NCI-H2171 treated with DMSO at 0.1 percent for 48 hours (cell line): ENCODE results near the gene DHDDS.

ENCODE experiments used
- DNase-seq: peaks from one replicate; lab custom pipeline; 2025; lab: John Stamatoyannopoulos, UW

The DHDDS gene

DNA sequence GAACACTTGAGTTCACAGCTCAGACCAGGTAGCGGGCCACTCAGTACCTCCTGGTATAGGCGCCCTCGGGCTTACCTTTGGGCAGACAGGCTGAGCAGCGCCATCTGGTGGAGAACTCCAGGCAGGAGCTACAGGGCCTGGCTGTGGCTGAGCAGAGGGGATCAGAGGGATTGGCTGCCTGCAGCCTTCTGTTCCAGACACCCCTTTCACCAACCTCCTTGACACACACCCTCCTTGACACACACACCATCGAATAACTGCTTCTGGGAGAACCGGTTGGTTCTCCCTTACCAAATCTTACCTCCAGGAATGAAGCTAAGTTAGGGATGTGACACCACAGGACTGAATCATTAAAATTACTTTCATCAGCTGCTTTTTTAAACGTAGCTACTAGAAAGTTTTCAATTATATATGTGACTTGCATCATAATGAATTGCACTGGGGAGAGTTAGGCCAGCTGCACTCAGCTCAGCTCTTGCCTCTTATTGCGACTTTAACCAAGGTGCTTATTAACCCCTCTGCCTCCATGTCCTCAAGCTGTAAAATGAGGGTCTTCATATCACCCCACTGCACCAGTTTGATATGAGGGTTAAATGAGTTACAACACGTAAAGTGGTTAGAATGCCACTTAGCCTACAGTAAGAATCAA lies 14.9 kb upstream of the DHDDS start:
- DNase-seq: peak; percentile 79

GRCh38 chr1:26418865-26419349 lies 13.2 kb upstream of the DHDDS start:
- no peak for DNase-seq

DNA sequence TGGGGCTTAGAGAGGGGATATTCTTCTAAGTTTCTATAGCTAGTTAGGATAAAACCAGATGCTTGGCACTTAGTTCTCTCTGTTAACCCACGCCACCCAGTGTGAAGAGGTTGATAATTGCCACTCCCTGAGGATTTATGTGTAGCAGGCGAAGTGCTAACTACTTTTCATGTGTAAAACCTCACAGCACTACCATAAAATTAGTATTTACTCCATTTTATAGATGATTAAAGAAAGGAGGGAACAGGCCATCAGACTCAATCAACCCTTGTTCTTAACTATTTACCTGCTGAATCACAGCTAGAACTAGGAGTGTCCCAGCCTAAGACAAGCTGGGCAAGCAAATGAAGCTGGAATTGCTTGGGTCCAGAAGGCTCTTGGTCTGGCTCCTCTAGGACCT lies 12.6 kb upstream of the DHDDS start:
- peak; percentile 16 for DNase-seq

- no peak for DNase-seq
These were observed 2.4 kb upstream of the DHDDS start for GRCh38 chr1:26429721-26430120.

- no peak for DNase-seq
These were observed 672 bp downstream of the DHDDS start for GRCh38 chr1:26432793-26433192.

DNA sequence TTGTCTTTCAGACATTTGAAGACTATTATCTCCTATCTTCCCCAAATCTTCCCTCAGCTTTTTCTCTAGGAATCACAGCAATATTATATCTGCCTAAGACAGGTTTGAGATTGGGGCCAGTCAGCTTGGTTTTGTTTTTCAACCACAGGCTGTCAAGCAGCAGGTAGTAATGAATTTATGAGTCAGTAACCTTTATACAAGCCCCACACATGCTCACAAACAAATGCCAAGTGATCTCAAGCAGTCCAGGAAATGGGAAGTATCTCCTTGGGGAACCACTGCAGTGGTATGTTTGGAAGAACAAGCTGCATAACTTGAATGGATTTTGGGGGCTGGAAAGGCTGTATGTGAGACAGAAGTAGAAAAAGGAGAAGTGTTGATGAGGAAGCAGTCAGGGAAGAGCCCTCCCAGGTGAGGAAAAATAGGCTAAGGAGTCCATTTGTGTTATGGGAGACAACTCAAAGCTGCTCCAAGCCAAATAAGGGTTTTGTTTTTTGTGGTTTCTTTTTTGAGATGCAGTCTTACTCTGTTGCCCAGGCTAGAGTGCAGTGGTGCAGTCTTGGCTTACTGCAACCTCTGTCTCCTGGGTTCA lies 2.1 kb downstream of the DHDDS start:
- peak; percentile 48 for DNase-seq

DNA sequence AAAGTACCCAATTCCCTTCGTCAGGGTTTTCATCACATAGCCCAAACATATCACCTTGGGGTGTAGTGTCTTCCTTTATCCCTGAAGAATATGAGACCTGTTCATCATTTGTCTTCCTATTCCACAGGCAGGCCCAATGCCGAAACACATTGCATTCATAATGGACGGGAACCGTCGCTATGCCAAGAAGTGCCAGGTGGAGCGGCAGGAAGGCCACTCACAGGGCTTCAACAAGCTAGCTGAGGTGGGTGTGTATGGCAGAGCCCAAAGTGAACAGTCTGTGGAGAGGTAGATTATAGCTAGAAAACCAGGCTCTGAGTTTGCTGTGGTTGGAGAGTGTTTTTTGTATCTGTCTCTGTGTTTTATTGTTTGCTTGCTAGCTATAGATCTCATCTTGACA lies 5.9 kb downstream of the DHDDS start:
- DNase-seq: no peak

- DNase-seq: no peak
These were observed 8.1 kb downstream of the DHDDS start for GRCh38 chr1:26440259-26440658.

DNA sequence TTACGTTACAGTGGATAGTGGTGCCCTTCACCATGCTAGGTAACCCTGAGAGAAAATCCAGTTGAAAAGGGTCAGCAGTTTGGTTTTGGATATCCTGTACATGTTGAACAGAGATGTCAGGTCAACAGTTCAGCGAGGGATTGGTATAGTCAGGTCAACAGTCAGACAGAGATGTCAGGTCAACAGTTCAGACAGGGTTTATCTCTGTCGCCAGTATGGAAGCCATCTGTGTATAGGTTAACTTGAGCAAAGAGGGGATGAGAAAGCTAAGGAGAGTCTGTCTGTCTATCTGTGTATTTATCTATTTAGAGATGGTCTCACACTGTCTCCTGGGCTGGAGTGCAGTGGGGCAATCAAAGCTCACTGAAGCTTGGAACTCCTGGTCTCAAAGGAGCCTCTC lies 17.7 kb downstream of the DHDDS start:
- DNase-seq: no peak

DNA sequence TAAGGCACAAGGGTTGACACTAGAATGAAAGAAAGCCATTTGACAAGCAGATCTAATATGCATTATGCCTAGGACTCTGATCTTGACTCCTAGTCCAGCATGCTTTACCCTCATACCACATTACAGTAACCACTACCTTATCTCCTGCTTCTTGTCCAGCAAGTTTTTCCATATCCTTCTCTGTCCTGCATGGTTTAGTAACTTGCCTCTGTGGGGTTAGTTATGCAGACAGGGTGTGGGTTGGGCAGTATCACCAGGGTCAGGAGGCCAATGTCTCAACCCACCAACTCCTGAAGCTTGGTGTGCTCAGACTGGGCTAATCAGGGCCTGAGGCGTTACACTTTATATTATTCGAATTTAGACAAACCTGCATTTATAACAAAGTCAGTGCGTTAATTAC lies 18.8 kb downstream of the DHDDS start:
- no peak for DNase-seq

DNA sequence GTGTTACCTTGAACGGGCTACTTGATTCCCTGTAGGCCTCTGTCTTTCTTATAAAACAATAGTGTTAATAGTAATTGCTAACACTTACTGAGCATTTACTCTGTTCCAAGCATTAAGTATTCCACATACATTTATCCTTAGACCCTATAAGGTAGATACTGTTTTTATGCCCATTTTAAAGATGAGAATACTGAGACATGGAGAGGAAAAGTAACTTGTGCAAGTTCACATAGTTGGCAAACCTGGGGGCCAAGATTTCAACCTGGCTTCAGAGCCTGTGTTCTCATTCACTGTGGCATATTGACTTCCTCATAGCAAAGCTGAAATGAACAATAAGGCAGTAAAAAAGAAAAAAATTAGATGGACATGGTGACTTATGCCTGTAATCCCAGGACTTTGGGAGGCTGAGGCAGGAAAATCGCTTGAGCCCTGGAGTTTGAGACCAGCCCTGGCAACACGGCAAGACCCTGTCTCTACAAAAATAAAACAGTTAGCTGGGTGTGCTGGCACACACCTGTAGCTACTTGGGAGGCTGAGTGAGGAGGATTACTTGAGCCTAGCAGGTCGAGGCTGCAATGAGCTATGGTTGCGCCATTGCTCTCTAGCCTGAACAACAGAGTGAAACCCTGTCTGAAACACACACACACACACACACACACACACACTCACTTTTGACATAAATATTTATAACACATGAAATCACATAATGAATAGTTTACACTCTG lies 20.5 kb downstream of the DHDDS start:
- DNase-seq: no peak

- DNase-seq: no peak
These were observed 27.0 kb downstream of the DHDDS start for GRCh38 chr1:26459148-26459547.

- DNase-seq: no peak
These were observed 27.5 kb downstream of the DHDDS start for GRCh38 chr1:26459573-26460031.

DNA sequence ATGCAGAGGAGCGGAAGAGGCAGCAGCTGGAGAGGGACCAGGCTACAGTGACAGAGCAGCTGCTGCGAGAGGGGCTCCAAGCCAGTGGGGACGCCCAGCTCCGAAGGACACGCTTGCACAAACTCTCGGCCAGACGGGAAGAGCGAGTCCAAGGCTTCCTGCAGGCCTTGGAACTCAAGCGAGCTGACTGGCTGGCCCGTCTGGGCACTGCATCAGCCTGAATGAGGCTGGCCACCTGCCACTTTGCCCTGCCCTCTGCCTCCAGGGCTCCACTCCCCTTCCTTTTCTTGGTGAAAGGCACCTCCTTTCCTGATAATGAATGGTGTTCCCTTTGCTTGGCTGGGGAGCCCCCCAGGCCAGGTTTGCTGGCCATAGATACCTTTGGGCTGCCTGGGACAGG lies 36.8 kb downstream of the DHDDS start:
- peak; percentile 30 for DNase-seq

DNA sequence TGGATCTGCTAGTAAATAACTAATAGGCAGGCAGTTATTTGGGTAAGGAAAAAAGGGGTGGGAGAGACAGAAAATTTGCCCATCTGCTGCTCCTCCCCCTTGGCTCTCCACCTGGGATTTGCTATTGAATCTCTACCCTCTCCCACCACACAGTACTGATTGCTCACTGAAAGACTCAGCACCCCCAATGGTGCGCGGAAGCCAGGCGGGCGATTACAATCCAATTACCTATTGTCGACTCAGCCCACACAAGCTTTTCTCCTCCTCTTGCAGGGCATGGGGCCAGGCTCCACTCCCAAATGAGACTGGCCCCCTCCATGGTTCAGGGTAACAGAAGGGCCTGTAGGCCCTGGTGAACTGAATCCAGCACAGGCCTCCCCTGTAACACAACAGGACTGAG lies 37.4 kb downstream of the DHDDS start:
- peak; percentile 54 for DNase-seq

GRCh38 chr1:26470878-26471497 lies 38.9 kb downstream of the DHDDS start:
- DNase-seq: peak; percentile 68

- DNase-seq: peak; percentile 89
These were observed 39.6 kb downstream of the DHDDS start for GRCh38 chr1:26471498-26472319.

DNA sequence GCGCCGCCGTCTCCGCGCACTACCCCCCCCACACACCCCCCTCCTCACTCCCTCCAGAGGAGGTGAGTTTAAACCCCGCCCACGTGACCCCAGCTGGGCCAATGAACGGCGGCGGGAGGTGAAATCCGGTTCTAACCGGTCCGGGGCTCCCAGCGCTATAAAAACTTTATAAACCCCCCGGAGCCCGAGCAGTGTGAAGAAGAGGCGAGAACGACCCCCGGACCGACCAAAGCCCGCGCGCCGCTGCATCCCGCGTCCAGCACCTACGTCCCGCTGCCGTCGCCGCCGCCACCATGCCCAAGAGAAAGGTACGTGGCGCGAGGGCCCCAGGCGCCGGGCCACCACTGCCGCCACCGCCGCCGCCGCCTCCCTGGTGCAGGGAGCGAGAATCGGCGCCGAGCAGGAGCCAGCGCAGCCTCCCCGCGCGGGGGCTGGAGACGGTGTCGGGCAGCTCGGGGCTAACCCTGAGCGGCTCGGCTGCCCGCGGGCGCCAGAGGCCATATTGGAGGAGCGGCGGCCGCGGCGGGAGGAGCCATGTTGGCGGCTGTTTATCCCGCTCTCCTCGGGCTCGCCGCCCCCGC lies 40.3 kb downstream of the DHDDS start, which contains the start of gene HMGN2:
HMGN2 (plus strand) TSS at position 121 of the 581 bp plus-strand sequence; CDS start at position 294, 173 bp downstream.
- no peak for DNase-seq

DNA sequence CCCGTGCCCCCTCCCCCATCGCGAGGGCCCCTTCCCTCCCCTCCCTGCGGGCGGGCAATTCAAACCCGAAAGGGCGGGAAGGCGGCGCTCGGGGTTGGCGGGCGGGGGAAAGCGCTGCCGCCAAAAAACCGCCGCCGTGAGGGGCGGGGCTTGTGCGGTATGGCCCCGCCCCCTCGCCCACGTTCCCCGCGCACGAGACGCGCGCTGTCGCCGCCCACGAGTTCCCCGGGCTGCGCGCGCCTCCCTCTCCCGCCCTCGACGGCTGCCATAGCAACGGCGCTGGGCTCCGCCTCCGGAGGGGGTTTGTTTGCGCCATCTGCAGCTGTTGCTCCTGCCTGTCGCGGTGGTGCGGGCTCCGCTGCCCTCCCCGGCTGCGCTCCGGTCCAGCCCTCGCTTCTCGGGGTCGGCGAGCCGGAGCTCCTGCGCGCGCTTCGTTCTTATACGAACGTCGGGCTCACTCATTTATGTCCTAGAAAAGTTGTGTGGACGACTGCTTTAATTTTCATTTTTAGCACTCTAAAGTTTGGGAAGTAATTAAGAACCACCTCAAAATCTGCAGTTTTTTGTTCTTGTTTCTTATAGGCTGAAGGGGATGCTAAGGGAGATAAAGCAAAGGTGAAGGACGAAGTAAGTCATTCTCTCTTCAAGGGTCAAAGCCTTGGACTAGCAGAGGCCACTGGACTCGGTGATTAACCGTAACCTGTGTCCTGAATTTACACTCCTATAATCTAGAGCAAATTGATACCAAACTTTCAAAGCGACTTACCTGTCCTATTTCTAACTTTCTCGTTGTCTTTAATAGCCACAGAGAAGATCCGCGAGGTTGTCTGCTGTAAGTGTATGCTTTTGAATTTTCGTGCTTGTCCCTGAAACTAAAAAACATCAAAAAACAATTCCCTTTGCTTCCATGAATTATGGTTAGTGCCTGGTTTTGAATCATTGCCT lies 41.1 kb downstream of the DHDDS start:
- peak; percentile 91 for DNase-seq

- DNase-seq: no peak
These were observed 42.7 kb downstream of the DHDDS start for GRCh38 chr1:26474818-26475217.
